ENCODE results near the gene ERLIN1. TPM values are rescaled to one million over a fixed set of nuclear protein-coding genes. Genes with fewer than 3 reads are reported as not detected.

The ERLIN1 gene
- total RNA-seq, 1 experiment from 2014 or later: 24.9 TPM

GRCh38 chr10:100183481-100183880, 2.3 kb downstream of the ERLIN1 start:
- peaks cover 11% of the 10 kb centered on the region for H3F3A ChIP-seq (ENCODE audit: insufficient read depth, low read depth)
- H3K4me3 ChIP-seq: peak overlapping the region; percentile 21; the same call in 1 of the 2 replicates
- H3K4me2 ChIP-seq: peak overlapping the region; percentile 93
- H3K9me2 ChIP-seq (ENCODE audit: insufficient read depth): no peaks in the 10 kb centered on the region
- no peaks in the 10 kb centered on the region for H3K9me3 ChIP-seq (ENCODE audit: insufficient read depth, low read depth)
- TF ChIP-seq EZH2 (IDR thresholded peaks at IDR 0.05; ENCODE audit: low read depth) (no peak), CTCF (conservative IDR thresholded peaks at IDR 0.05) (no peak)
- H3K27me3 ChIP-seq (ENCODE audit: insufficient read depth, low read depth): no peaks in the 10 kb centered on the region
- H3K79me2 ChIP-seq (ENCODE audit: low read depth): peaks cover 43% of the 10 kb centered on the region
- POLR2A ChIA-PET (ENCODE audit: unreplicated experiment): no interaction called here
- CTCF ChIA-PET: no interaction called here
- H3K36me3 ChIP-seq (ENCODE audit: low read depth): peaks cover 2% of the 10 kb centered on the region; the same call in 1 of the 2 replicates
- DNase-seq: peak; percentile 14 to 94
- H3K4me1 ChIP-seq (replicated peaks; ENCODE audit: insufficient read depth): peaks cover 34% of the 10 kb centered on the region
- H3K27ac ChIP-seq: peak overlapping the region; percentile 66
- intact Hi-C loops (cut with micrococcal nuclease; ENCODE audit: unreplicated experiment): no loop called here
- no peaks in the 10 kb centered on the region for H4K20me1 ChIP-seq (ENCODE audit: insufficient read depth)
- BruUV-seq (replicated peaks): no TSS peak
- no peak overlapping the region for H2AFZ ChIP-seq

GRCh38 chr10:100182908-100183307, 2.9 kb downstream of the ERLIN1 start:
- H3K79me2 ChIP-seq (ENCODE audit: low read depth): peaks cover 40% of the 10 kb centered on the region
- intact Hi-C loops (cut with micrococcal nuclease; ENCODE audit: unreplicated experiment): no loop called here
- no TSS peak for BruUV-seq (replicated peaks)
- no peaks in the 10 kb centered on the region for H3K9me2 ChIP-seq (ENCODE audit: insufficient read depth)
- DNase-seq: no peak
- H3K36me3 ChIP-seq (ENCODE audit: low read depth): peaks cover 5% of the 10 kb centered on the region; the same call in 1 of the 2 replicates
- no peaks in the 10 kb centered on the region for H3K9me3 ChIP-seq (ENCODE audit: insufficient read depth, low read depth)
- H3K4me2 ChIP-seq: peak overlapping the region; percentile 93
- peaks cover 34% of the 10 kb centered on the region for H3K4me1 ChIP-seq (replicated peaks; ENCODE audit: insufficient read depth)
- no peaks in the 10 kb centered on the region for H4K20me1 ChIP-seq (ENCODE audit: insufficient read depth)
- no peak overlapping the region for H3K4me3 ChIP-seq
- H2AFZ ChIP-seq: no peak overlapping the region
- no peak for TF ChIP-seq CTCF (conservative IDR thresholded peaks at IDR 0.05)
- TF ChIP-seq EZH2 (IDR thresholded peaks at IDR 0.05; ENCODE audit: low read depth): no peak
- H3F3A ChIP-seq (ENCODE audit: insufficient read depth, low read depth): peaks cover 11% of the 10 kb centered on the region
- H3K27ac ChIP-seq: peak overlapping the region; percentile 66
- POLR2A ChIA-PET (ENCODE audit: unreplicated experiment): no interaction called here
- CTCF ChIA-PET: no interaction called here
- no peaks in the 10 kb centered on the region for H3K27me3 ChIP-seq (ENCODE audit: insufficient read depth, low read depth)

GRCh38 chr10:100182281-100182680, 3.5 kb downstream of the ERLIN1 start:
- DNase-seq: no peak
- CTCF ChIA-PET: no interaction called here
- POLR2A ChIA-PET (ENCODE audit: unreplicated experiment): no interaction called here
- intact Hi-C loops (cut with micrococcal nuclease; ENCODE audit: unreplicated experiment): no loop called here
- Histone ChIP-seq H3K79me2 (ENCODE audit: low read depth) (peaks cover 34% of the 10 kb centered on the region), H3K27ac (peak overlapping the region; percentile 66; the same call in 1 of the 2 replicates), H3K27me3 (ENCODE audit: insufficient read depth, low read depth) (no peaks in the 10 kb centered on the region), H2AFZ (no peak overlapping the region), H4K20me1 (ENCODE audit: insufficient read depth) (no peaks in the 10 kb centered on the region), H3K4me3 (no peak overlapping the region), H3F3A (ENCODE audit: insufficient read depth, low read depth) (peaks cover 11% of the 10 kb centered on the region), H3K9me2 (ENCODE audit: insufficient read depth) (no peaks in the 10 kb centered on the region), H3K4me1 (replicated peaks; ENCODE audit: insufficient read depth) (peaks cover 30% of the 10 kb centered on the region), H3K4me2 (no peak overlapping the region), H3K36me3 (ENCODE audit: low read depth) (peaks cover 9% of the 10 kb centered on the region; the same call in 1 of the 2 replicates), H3K9me3 (ENCODE audit: insufficient read depth, low read depth) (no peaks in the 10 kb centered on the region)
- BruUV-seq (replicated peaks): no TSS peak
- TF ChIP-seq EZH2 (IDR thresholded peaks at IDR 0.05; ENCODE audit: low read depth) (no peak), CTCF (conservative IDR thresholded peaks at IDR 0.05) (no peak)

Data from PC-9 (cell line).